Measurements from ENCODE around the gene CEACAM7.
"Not testable (repeated sequence)": the region's sequence is repeated elsewhere in the genome, so short reads cannot be mapped to it uniquely, and the experiment has no call there.

The CEACAM7 gene

DNA sequence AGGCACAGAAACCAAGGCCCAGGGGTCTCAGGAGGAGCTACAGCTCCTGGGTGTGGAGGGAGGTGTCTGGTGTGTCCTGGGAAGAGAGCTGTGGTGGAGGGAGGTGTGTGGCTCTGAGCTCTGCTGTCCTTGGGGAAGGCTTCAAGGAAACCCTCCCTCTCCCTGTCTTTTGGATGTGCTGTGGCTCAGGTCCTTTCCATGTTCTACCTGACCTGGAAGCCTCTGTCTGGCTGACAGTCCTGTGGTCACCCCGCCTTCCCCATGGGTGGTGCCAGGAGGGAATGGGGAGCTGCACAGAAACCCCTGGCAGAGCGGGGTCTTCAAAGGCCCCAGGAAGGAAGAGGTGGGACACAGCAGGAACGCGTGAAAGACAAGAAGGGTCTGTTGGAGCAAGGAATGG lies 617 bp upstream of the CEACAM7 start:
- Histone ChIP-seq H3K36me3 (ENCODE audit: insufficient read depth, low read length) (no peaks in the 10 kb centered on the region), H3K4me2 (ENCODE audit: low read length) (no peak overlapping the region), H3K4me1 (ENCODE audit: control insufficient read depth, insufficient read depth, low read length) (no peaks in the 10 kb centered on the region), H3K9me3 (replicated peaks; ENCODE audit: low read length) (no peaks in the 10 kb centered on the region), H3K27me3 (ENCODE audit: control insufficient read depth, insufficient read depth, low read length) (no peaks in the 10 kb centered on the region), H3K9ac (ENCODE audit: low read depth, low read length) (no peak overlapping the region), H3K4me3 (ENCODE audit: low read length) (no peak overlapping the region)

DNA sequence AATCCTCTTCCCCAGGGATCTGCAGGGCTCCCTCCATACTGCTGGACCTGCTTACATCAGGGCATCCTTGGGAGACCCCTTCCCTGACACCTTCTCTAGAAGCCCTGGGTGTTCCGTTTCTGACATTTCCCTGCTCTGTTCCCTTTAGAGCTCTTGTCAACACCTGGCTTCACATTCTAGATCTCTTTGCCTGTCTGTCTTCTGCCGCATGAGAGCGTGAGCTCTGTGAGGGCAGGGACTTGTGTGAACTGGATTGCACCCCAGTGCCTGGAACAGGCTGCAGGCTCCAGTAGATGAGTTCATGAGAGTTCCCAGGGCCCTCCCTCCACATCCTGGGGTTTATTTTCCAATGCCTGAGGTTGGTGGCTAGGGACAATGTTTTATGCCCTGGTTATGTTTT lies 651 bp downstream of the CEACAM7 start:
- H3K9me3 ChIP-seq (replicated peaks; ENCODE audit: low read length), result no peaks in the 10 kb centered on the region
- no peak overlapping the region for H3K4me3 ChIP-seq (ENCODE audit: low read length)
- no peaks in the 10 kb centered on the region for H3K36me3 ChIP-seq (ENCODE audit: insufficient read depth, low read length)
- H3K27me3 ChIP-seq (ENCODE audit: control insufficient read depth, insufficient read depth, low read length), result no peaks in the 10 kb centered on the region
- H3K4me1 ChIP-seq (ENCODE audit: control insufficient read depth, insufficient read depth, low read length), result no peaks in the 10 kb centered on the region
- no peak overlapping the region for H3K4me2 ChIP-seq (ENCODE audit: low read length)
- H3K9ac ChIP-seq (ENCODE audit: low read depth, low read length), result no peak overlapping the region

DNA sequence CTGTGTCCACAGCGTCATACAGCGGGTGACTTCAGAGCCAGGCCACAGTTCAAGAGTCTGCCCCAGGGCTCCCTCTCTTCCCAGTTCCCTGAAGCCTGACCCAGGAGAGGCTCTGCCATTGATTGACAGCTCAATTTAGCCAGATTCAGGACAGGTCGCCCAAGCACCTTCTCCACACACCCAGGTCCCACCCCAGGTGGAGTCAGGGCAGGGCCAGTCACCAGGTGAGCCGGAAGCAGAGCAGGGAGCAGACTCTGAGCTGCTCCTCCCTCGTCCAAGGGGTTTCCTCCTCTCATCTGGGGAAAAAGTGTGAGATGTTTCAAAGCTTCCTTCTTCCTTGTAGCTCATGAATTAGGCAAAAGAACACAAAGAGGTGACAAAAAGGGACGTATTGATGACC lies 5.6 kb downstream of the CEACAM7 start:
- no peak overlapping the region for H3K9ac ChIP-seq (ENCODE audit: low read depth, low read length)
- peaks cover under 1% of the 10 kb centered on the region for H3K27me3 ChIP-seq (ENCODE audit: control insufficient read depth, insufficient read depth, low read length)

DNA sequence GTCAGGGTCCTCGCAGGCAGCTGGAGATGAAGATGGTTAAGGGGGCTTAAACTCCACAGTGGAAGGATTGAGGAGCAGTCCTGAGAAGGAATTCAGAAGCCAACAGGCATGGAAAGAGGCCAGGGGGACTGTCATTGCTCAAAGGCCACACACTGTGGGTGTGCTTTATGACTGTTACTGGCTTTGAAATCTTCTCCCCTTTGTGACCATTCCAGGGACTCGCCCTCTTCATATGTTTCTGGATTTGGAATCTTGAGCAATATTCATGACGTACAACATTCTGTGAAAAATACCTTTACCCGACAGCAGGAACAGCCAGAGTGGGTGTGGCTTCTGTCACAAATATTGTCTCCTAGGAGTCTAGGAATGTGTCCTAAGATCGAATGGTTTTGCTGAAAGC lies 16.6 kb downstream of the CEACAM7 start:
- Histone ChIP-seq H3K4me3 (ENCODE audit: low read length) (no peak overlapping the region), H3K9me3 (replicated peaks; ENCODE audit: low read length) (no peaks in the 10 kb centered on the region), H3K9ac (ENCODE audit: low read depth, low read length) (no peak overlapping the region), H3K4me2 (ENCODE audit: low read length) (no peak overlapping the region), H3K27me3 (ENCODE audit: control insufficient read depth, insufficient read depth, low read length) (peaks cover 5% of the 10 kb centered on the region), H3K4me1 (ENCODE audit: control insufficient read depth, insufficient read depth, low read length) (no peaks in the 10 kb centered on the region), H3K36me3 (ENCODE audit: insufficient read depth, low read length) (no peaks in the 10 kb centered on the region)

More for the DNA sequence above, 5.6 kb downstream of the CEACAM7 start:
- no peak overlapping the region for H3K4me3 ChIP-seq (ENCODE audit: low read length)
- no peaks in the 10 kb centered on the region for H3K9me3 ChIP-seq (replicated peaks; ENCODE audit: low read length)
- no peaks in the 10 kb centered on the region for H3K4me1 ChIP-seq (ENCODE audit: control insufficient read depth, insufficient read depth, low read length)
- H3K4me2 ChIP-seq (ENCODE audit: low read length), result no peak overlapping the region
- no peaks in the 10 kb centered on the region for H3K36me3 ChIP-seq (ENCODE audit: insufficient read depth, low read length)

DNA sequence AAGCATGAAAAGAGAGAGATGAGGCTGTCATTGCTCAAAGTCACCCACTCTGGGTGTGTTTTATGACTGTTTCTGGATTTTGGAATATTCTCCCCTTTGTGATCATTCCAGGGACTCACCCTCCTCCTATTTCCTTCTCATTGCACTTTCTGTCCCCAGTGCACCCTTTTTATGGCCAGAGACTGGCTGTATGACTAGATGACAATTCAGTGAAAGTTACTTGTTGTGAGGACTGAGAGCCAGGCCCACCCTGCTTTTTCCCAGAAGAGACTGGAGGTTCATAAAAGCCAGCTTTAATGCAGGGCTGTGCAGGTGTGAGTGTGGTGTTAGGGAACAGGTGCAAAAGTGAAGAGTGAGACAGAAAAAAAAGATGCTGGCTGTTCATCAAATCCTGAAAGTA lies 17.3 kb downstream of the CEACAM7 start:
- peaks cover 5% of the 10 kb centered on the region for H3K9me3 ChIP-seq (replicated peaks; ENCODE audit: low read length)
- no peaks in the 10 kb centered on the region for H3K27me3 ChIP-seq (ENCODE audit: control insufficient read depth, insufficient read depth, low read length)
- no peak overlapping the region for H3K4me2 ChIP-seq (ENCODE audit: low read length)
- no peaks in the 10 kb centered on the region for H3K4me1 ChIP-seq (ENCODE audit: control insufficient read depth, insufficient read depth, low read length)
- no peaks in the 10 kb centered on the region for H3K36me3 ChIP-seq (ENCODE audit: insufficient read depth, low read length)
- no peak overlapping the region for H3K4me3 ChIP-seq (ENCODE audit: low read length)
- no peak overlapping the region for H3K9ac ChIP-seq (ENCODE audit: low read depth, low read length)

DNA sequence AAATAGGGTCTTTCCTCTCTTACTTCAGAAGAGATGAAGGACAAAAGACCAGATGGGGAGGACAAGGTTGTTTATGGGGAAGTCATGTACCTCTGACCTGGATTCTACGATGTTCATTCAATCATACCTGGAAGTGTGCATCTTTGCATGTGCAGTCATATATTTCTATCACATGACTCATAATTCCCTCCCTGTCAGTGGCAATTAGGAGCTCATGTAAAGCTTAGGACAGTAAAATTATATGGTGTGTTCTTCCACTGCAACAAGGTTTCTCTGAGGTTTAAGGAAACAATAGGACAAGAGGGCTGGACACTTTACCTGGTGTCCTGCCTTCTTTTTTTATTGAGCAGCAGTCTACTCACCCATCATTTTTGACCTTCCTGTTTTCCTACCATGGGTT lies 19.8 kb downstream of the CEACAM7 start:
- Histone ChIP-seq H3K27me3 (ENCODE audit: control insufficient read depth, insufficient read depth, low read length) (no peaks in the 10 kb centered on the region), H3K9ac (ENCODE audit: low read depth, low read length) (no peak overlapping the region), H3K36me3 (ENCODE audit: insufficient read depth, low read length) (no peaks in the 10 kb centered on the region), H3K4me1 (ENCODE audit: control insufficient read depth, insufficient read depth, low read length) (no peaks in the 10 kb centered on the region), H3K4me2 (ENCODE audit: low read length) (no peak overlapping the region), H3K4me3 (ENCODE audit: low read length) (no peak overlapping the region), H3K9me3 (replicated peaks; ENCODE audit: low read length) (peaks cover 5% of the 10 kb centered on the region)

DNA sequence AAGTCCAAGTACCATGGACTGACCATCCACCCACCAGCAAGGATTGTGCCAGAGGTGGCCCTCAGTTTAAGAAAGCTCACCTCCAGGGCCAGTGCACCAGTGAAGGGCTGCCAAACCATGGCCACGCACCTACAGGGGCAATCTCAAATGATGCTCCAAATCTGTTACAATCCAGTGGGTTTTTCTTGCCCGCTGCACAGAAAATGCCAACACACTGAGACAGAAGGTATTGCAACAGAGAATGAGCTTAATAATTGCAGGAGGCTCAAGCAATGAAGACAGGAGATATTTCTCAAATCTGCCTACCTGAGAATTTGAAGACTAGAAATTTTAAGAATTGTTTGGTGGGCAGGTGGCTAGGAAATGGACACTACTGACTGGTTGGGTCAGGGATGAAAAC lies 22.0 kb downstream of the CEACAM7 start:
- H3K4me3 ChIP-seq (ENCODE audit: low read length), result no peak overlapping the region
- H3K36me3 ChIP-seq (ENCODE audit: insufficient read depth, low read length), result no peaks in the 10 kb centered on the region
- H3K27me3 ChIP-seq (ENCODE audit: control insufficient read depth, insufficient read depth, low read length), result no peaks in the 10 kb centered on the region
- H3K9me3 ChIP-seq (replicated peaks; ENCODE audit: low read length), result peaks cover 5% of the 10 kb centered on the region
- no peak overlapping the region for H3K9ac ChIP-seq (ENCODE audit: low read depth, low read length)
- no peak overlapping the region for H3K4me2 ChIP-seq (ENCODE audit: low read length)
- no peaks in the 10 kb centered on the region for H3K4me1 ChIP-seq (ENCODE audit: control insufficient read depth, insufficient read depth, low read length)

DNA sequence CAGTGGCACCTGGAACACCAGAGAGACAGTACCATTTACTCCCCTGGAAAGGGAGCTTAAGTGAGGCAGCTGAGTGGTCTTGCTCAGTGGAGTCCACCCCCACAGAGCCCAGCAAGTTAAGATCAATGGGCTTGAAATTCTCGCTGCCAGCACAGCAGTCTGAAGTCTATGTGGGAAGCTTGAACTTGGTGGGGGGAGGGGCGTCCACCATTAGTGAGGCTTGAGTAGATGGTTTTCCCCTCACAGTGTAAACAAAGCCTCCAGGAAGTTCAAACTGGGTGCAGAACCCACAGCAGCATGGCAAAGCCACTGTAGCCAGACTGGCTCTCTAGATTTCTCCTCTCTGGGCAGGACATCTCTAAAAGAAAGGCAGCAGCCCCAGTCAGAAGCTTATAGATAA lies 30.9 kb downstream of the CEACAM7 start:
- no peak overlapping the region for H3K4me3 ChIP-seq (ENCODE audit: low read length)
- H3K27me3 ChIP-seq (ENCODE audit: control insufficient read depth, insufficient read depth, low read length), result no peaks in the 10 kb centered on the region

DNA sequence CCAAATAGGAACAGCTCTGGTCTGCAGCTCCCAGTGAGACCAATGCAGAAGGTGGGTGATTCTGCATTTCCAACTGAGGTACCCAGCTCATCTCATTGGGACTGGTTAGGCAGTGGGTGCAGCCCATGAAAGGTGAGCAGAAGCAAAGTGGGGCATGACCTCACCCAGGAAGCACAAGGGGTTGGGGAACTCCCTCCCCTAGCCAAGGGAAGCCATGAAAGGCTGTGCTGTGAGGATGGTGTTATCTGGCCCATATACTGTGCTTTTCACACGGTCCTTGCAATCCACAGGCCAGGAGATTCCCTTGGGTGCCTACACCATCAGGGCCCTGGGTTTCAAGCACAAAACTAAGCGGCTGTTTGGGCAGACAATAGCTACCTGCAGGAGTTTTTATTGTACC lies 31.3 kb downstream of the CEACAM7 start:
- not testable (repeated sequence) for H3K36me3 ChIP-seq (ENCODE audit: insufficient read depth, low read length); H3K27me3 ChIP-seq (ENCODE audit: control insufficient read depth, insufficient read depth, low read length); H3K4me2 ChIP-seq (ENCODE audit: low read length); H3K4me1 ChIP-seq (ENCODE audit: control insufficient read depth, insufficient read depth, low read length); H3K4me3 ChIP-seq (ENCODE audit: low read length); H3K9ac ChIP-seq (ENCODE audit: low read depth, low read length); H3K9me3 ChIP-seq (replicated peaks; ENCODE audit: low read length)

More for the DNA sequence above, 30.9 kb downstream of the CEACAM7 start:
- H3K36me3 ChIP-seq (ENCODE audit: insufficient read depth, low read length), result no peaks in the 10 kb centered on the region
- no peak overlapping the region for H3K4me2 ChIP-seq (ENCODE audit: low read length)
- H3K9ac ChIP-seq (ENCODE audit: low read depth, low read length), result no peak overlapping the region
- no peaks in the 10 kb centered on the region for H3K9me3 ChIP-seq (replicated peaks; ENCODE audit: low read length)
- H3K4me1 ChIP-seq (ENCODE audit: control insufficient read depth, insufficient read depth, low read length), result no peaks in the 10 kb centered on the region

DNA sequence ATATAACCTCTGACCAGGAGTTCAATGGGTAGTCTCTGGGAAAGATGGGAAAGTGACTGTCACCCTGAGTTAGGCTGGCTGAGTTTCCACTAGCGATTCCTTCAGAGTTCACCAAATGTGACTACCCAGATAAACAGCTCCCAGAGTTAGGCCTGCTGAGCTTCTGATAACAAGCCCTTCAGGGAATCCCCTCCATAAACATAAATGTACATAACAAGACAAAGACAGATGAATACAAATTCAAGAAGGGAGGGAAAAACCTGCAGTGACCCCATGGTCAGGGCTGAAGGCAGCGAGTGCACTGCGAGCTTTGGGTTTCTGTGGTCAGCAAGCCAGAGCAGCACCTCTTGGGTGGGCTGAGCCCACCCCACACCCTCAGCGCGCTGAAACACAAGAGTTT lies 35.8 kb downstream of the CEACAM7 start:
- Histone ChIP-seq H3K36me3 (ENCODE audit: insufficient read depth, low read length) (no peaks in the 10 kb centered on the region), H3K4me2 (ENCODE audit: low read length) (no peak overlapping the region), H3K4me1 (ENCODE audit: control insufficient read depth, insufficient read depth, low read length) (no peaks in the 10 kb centered on the region), H3K9ac (ENCODE audit: low read depth, low read length) (no peak overlapping the region), H3K9me3 (replicated peaks; ENCODE audit: low read length) (no peaks in the 10 kb centered on the region), H3K4me3 (ENCODE audit: low read length) (no peak overlapping the region), H3K27me3 (ENCODE audit: control insufficient read depth, insufficient read depth, low read length) (peaks cover 3% of the 10 kb centered on the region)

DNA sequence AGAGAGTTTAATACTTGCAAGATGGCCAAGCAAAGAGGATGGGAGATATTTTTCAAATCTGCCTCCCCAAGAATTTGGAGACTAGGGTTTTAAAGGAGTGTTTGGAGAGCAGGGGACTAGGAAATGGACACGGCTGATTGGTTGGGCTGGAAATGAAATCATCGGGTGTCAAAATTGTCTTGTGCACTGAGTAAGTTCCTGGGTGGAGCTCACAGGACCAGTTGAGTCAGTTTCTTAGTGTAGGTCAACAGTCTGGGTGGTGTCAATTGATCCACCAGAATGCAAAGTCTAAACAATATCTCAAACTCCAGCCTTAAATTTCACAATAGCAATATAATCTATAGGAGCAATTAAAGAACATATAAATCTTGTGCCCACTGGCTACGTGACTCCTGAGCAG lies 38.2 kb downstream of the CEACAM7 start:
- Histone ChIP-seq H3K27me3 (ENCODE audit: control insufficient read depth, insufficient read depth, low read length) (peaks cover 3% of the 10 kb centered on the region), H3K9ac (ENCODE audit: low read depth, low read length) (no peak overlapping the region), H3K4me2 (ENCODE audit: low read length) (no peak overlapping the region), H3K4me3 (ENCODE audit: low read length) (no peak overlapping the region), H3K4me1 (ENCODE audit: control insufficient read depth, insufficient read depth, low read length) (no peaks in the 10 kb centered on the region), H3K9me3 (replicated peaks; ENCODE audit: low read length) (no peaks in the 10 kb centered on the region), H3K36me3 (ENCODE audit: insufficient read depth, low read length) (no peaks in the 10 kb centered on the region)

DNA sequence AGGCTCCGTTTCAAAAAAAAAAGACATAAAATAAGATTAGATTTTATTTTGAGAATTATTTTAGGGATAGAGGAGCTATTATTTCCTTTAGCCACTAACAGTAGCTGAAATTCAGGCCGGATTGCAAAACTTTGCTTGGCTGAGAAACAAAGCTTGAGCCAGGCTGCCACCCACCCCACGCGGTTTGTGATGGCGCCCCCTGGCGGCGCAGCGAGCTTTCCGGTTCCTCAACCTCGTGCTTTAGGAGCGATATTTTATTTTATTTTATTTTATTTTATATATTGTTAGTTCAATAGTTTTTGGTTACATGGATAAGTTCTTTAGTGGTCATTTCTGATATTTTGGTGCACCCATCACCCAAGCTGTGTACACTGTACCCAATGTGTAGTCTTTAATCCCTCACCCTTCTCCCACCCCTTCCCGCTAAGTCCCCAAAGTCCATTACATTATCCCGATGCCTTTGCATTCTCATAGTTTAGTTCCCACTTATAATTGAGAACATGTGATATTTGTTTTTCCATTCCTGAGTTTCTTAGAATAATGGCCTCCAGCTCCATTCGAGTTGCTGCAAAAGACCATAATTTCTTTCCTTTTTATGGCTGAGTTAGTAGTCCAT lies 41.4 kb downstream of the CEACAM7 start:
- H3K9ac ChIP-seq (ENCODE audit: low read depth, low read length), result no peak overlapping the region

More for the DNA sequence above, 41.4 kb downstream of the CEACAM7 start:
- peaks cover 3% of the 10 kb centered on the region for H3K27me3 ChIP-seq (ENCODE audit: control insufficient read depth, insufficient read depth, low read length)
- no peaks in the 10 kb centered on the region for H3K36me3 ChIP-seq (ENCODE audit: insufficient read depth, low read length)
- H3K4me2 ChIP-seq (ENCODE audit: low read length), result no peak overlapping the region
- H3K4me1 ChIP-seq (ENCODE audit: control insufficient read depth, insufficient read depth, low read length), result no peaks in the 10 kb centered on the region
- H3K4me3 ChIP-seq (ENCODE audit: low read length), result no peak overlapping the region
- H3K9me3 ChIP-seq (replicated peaks; ENCODE audit: low read length), result no peaks in the 10 kb centered on the region
